Keratinocyte (primary cell): ENCODE measurements around the gene FAM193B. TPM values are rescaled to one million over a fixed set of nuclear protein-coding genes. Genes with fewer than 3 reads are reported as not detected.

Experiments used
- DNase-seq: peaks from one replicate; pipeline ENCODE4 v3.0.0-alpha.2; 2011; ENCODE audit warnings: low read depth, missing footprints, low spot score
- FAIRE-seq: peaks from 2 replicates; lab custom pipeline; 2011; peaks lifted over from hg19 to GRCh38; lab: Jason Lieb, UNC
- H2AFZ ChIP-seq: 2 replicates; pipeline ENCODE4 v1.6.0; 2012; ENCODE audit warnings: low read length, control low read depth, inconsistent platforms; ENCODE audit not compliant: control insufficient read depth
- H3K27ac ChIP-seq: 2 replicates; pipeline ENCODE4 v1.5.1; 2011; ENCODE audit warnings: low read length; ENCODE audit not compliant: control insufficient read depth, insufficient read depth
- H3K27me3 ChIP-seq: 3 replicates; pipeline ENCODE4 v1.6.0; 2011; ENCODE audit warnings: low read length; ENCODE audit not compliant: control insufficient read depth, insufficient read depth; ENCODE audit errors: extremely low read depth
- H3K36me3 ChIP-seq, 2 experiments: 2 replicates in 1 of 2; 3 replicates in 1 of 2; pipeline ENCODE4 v1.5.1; 2011; ENCODE audit warnings: low read length in 2 of 2, mild to moderate bottlenecking in 1 of 2; ENCODE audit not compliant: control insufficient read depth in 2 of 2, insufficient read depth in 2 of 2; ENCODE audit errors: extremely low read depth in 1 of 2
- H3K4me1 ChIP-seq: 3 replicates; pipeline ENCODE4 v1.5.1; 2011; ENCODE audit warnings: low read length; ENCODE audit not compliant: control insufficient read depth, insufficient read depth; ENCODE audit errors: extremely low read depth
- H3K4me2 ChIP-seq: 3 replicates; pipeline ENCODE4 v1.6.0; 2011; ENCODE audit warnings: low read depth, low read length; ENCODE audit not compliant: control insufficient read depth, insufficient read depth; ENCODE audit errors: extremely low read depth
- H3K4me3 ChIP-seq, 3 experiments: fragments of 200-600 bp in 1 of 3; sonication (generic) in 1 of 3; 2 replicates in 2 of 3; 3 replicates in 1 of 3; pipeline ENCODE4 v1.5.1; 2011 to 2016; ENCODE audit warnings: low read length in 3 of 3, mild to moderate bottlenecking in 3 of 3, control low read depth in 2 of 3, inconsistent platforms in 1 of 3, low read depth in 1 of 3, mixed read lengths in 1 of 3, mixed run types in 1 of 3, moderate library complexity in 1 of 3; ENCODE audit not compliant: control insufficient read depth in 2 of 3, insufficient read depth in 2 of 3; ENCODE audit errors: extremely low read depth in 1 of 3
- H3K79me2 ChIP-seq: 2 replicates; pipeline ENCODE4 v1.6.0; 2012; ENCODE audit warnings: low read length; ENCODE audit not compliant: control insufficient read depth, insufficient read depth
- H3K9ac ChIP-seq: 3 replicates; pipeline ENCODE4 v1.6.0; 2011; ENCODE audit warnings: low read length; ENCODE audit not compliant: control insufficient read depth, insufficient read depth; ENCODE audit errors: extremely low read depth
- H3K9me1 ChIP-seq: 3 replicates; pipeline ENCODE4 v1.6.0; 2011; ENCODE audit warnings: low read length; ENCODE audit not compliant: control insufficient read depth, insufficient read depth; ENCODE audit errors: extremely low read depth
- H3K9me3 ChIP-seq: 2 replicates; pipeline ENCODE4 v1.5.1; 2012; ENCODE audit warnings: low read depth, low read length; ENCODE audit not compliant: control insufficient read depth
- H4K20me1 ChIP-seq: 3 replicates; pipeline ENCODE4 v1.6.0; 2011; ENCODE audit warnings: low read length; ENCODE audit not compliant: control insufficient read depth, insufficient read depth; ENCODE audit errors: extremely low read depth
- EZH2 ChIP-seq: IDR thresholded peaks from one replicate; pipeline ENCODE4 v1.6.1; 2012; ENCODE audit warnings: inconsistent platforms, mild to moderate bottlenecking, low read length, moderate library complexity
- dilution Hi-C: fragments of 300-500 bp; cut with MboI; formaldehyde crosslinking; loops from one replicate; pipeline ENCODE4 v1.7.0; 2020; ENCODE audit warnings: low sequenced_read_pairs; ENCODE audit not compliant: extremely low pct_ligation_motif_present
- polyA plus RNA-seq, 5 experiments: library from polyadenylated mRNA; depleted of rRNA in 3 of 5; stranded (reverse) in 3 of 5; stranded (forward) in 1 of 5; unstranded in 1 of 5; fragments of >200 nt; gene quantifications; 1 replicate in 1 of 5; 2 replicates in 3 of 5; 3 replicates in 1 of 5; pipeline versions ENCODE4 v1.2.1 to v1.2.3, GENCODE V29; 2011 to 2012; ENCODE audit warnings: missing spikeins in 2 of 5, low read depth in 1 of 5, low replicate concordance in 1 of 5
- TF ChIP-seq, protein P1 (sequence below), 3 experiments: IDR thresholded peaks in 1 of 3; conservative IDR thresholded peaks in 1 of 3; optimal IDR thresholded peaks in 1 of 3; 2 replicates in 2 of 3; 3 replicates in 1 of 3; pipeline versions ENCODE3 to v1.5.1; 2011; ENCODE audit warnings: low read length in 3 of 3, mild to moderate bottlenecking in 3 of 3, moderate library complexity in 2 of 3, control low read depth in 1 of 3, inconsistent platforms in 1 of 3; ENCODE audit not compliant: insufficient read depth in 2 of 3; ENCODE audit errors: extremely low read depth in 1 of 3

FAM193B gene
- polyA plus RNA-seq, 1 donor (not counting 4 experiments of a cell fraction or from before 2014, with no cell fraction given) = 27.5 TPM

DNA sequence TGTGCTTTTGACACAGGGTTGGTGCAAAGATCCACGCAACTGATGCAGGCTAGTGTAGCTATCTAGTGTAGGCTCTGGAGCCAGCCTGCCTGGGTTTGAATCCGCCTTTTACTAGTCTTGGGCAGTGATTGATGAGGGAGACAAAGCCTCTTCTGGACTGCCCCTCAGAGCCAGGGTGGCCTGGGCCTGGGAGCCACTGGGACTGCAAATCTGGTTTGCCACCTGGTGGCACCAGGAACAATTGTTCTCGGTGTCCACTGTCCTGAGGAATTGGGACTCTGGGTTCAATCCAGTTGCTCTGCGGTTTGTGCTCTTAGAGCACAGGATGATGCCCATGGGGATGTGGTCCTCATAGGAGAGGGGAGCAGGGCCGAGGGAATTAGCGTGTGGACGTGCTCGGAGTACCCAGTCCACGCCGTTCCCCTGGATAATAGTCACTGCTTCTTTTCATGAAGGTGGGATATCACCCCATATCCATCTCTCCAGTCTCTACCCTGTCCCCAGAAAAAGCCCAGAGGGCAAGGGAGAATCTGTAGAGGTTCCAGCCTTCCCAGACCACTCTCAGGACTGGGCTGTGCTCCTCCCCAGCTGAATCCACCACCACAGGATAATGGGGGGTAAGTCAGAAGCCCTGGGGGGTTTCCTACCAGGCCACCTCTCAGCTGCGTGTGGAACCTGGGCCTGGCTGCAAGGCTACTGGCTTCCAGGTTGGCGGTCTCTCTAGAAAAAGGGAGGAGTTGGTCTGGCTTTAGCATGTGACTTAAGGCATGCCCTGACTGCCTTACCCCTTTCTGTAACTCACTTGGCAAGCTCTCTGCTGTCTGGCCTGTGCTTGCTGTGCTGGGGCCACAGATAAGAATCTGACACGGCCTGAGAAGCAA, 47.5 kb upstream of the FAM193B start:
- H2AFZ ChIP-seq = no peak overlapping the region
- peak overlapping the region in 1 of 3 experiments; percentile 95 for H3K4me3 ChIP-seq
- no peak for FAIRE-seq

DNA sequence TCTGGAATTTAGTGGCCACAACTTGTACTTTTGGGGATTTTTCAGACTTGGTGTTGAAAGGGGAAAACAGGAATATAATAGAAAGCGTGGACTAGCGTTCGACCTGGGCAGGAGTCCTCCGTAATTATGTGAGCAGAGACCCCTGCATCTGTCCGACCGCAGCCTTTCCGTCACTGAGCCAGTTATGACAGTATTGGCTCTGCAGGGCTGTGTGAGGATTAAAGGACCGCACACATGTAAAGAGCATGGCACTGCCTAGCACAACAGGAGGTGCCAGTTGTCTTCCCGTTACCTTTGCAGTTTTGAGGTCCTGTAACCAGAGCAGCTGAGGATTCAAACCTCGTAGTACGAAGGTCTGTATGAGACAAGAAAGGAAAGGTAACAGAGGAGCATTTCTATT, 46.8 kb upstream of the FAM193B start:
- no peaks in the 10 kb centered on the region for H3K9me3 ChIP-seq
- H2AFZ ChIP-seq = no peak overlapping the region
- DNase-seq = no peak
- H4K20me1 ChIP-seq = no peaks in the 10 kb centered on the region
- H3K4me1 ChIP-seq = peaks cover 7% of the 10 kb centered on the region
- peaks cover 10 to 11% of the 10 kb centered on the region in 2 experiments for H3K36me3 ChIP-seq
- no peaks in the 10 kb centered on the region for H3K27me3 ChIP-seq
- no peak for FAIRE-seq
- peak overlapping the region; percentile 58 for H3K4me2 ChIP-seq
- dilution Hi-C loops = no loop called here
- peaks cover 8% of the 10 kb centered on the region for H3K79me2 ChIP-seq
- TF ChIP-seq, protein P1, sequence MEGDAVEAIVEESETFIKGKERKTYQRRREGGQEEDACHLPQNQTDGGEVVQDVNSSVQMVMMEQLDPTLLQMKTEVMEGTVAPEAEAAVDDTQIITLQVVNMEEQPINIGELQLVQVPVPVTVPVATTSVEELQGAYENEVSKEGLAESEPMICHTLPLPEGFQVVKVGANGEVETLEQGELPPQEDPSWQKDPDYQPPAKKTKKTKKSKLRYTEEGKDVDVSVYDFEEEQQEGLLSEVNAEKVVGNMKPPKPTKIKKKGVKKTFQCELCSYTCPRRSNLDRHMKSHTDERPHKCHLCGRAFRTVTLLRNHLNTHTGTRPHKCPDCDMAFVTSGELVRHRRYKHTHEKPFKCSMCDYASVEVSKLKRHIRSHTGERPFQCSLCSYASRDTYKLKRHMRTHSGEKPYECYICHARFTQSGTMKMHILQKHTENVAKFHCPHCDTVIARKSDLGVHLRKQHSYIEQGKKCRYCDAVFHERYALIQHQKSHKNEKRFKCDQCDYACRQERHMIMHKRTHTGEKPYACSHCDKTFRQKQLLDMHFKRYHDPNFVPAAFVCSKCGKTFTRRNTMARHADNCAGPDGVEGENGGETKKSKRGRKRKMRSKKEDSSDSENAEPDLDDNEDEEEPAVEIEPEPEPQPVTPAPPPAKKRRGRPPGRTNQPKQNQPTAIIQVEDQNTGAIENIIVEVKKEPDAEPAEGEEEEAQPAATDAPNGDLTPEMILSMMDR (optimal IDR thresholded peaks at IDR 0.05 in 1 of 3, IDR thresholded peaks at IDR 0.05 in 1 of 3, conservative IDR thresholded peaks at IDR 0.05 in 1 of 3; ENCODE audit: extremely low read depth in 1 of 3, insufficient read depth in 2 of 3, low read length in 3 of 3) = no peak
- no peak for TF ChIP-seq EZH2
- no peaks in the 10 kb centered on the region for H3K9me1 ChIP-seq
- peak overlapping the region; percentile 89 for H3K9ac ChIP-seq
- peak overlapping the region in 2 of 3 experiments; percentile 88 to 95 for H3K4me3 ChIP-seq
- H3K27ac ChIP-seq = no peak overlapping the region

More for the DNA sequence above, 47.5 kb upstream of the FAM193B start:
- H3K36me3 ChIP-seq = peaks cover 3 to 5% of the 10 kb centered on the region in 2 experiments
- no peaks in the 10 kb centered on the region for H3K27me3 ChIP-seq
- H3K9ac ChIP-seq = no peak overlapping the region
- H3K4me2 ChIP-seq = no peak overlapping the region
- H3K27ac ChIP-seq = no peak overlapping the region
- no peaks in the 10 kb centered on the region for H3K9me1 ChIP-seq
- no peak for DNase-seq
- H3K4me1 ChIP-seq = peaks cover 7% of the 10 kb centered on the region
- peaks cover 8% of the 10 kb centered on the region for H3K79me2 ChIP-seq
- dilution Hi-C loops = no loop called here
- TF ChIP-seq EZH2 = no peak
- TF ChIP-seq, protein P1 (optimal IDR thresholded peaks at IDR 0.05 in 1 of 3, IDR thresholded peaks at IDR 0.05 in 1 of 3, conservative IDR thresholded peaks at IDR 0.05 in 1 of 3; ENCODE audit: extremely low read depth in 1 of 3, insufficient read depth in 2 of 3, low read length in 3 of 3) = peak; percentile 9 to 39 (median 32)
- no peaks in the 10 kb centered on the region for H4K20me1 ChIP-seq
- H3K9me3 ChIP-seq = no peaks in the 10 kb centered on the region
